Right lobe of liver (tissue), 4 donors: ENCODE data around the gene SNX10.

Source experiments
- CTCF ChIP-seq, 4 donors: fragments of 200-600 bp in 3 of 4; fragments of 450-650 bp in 1 of 4; IDR thresholded peaks; one replicate each; pipeline versions ENCODE4 v1.5.1 to v1.8.0; 2016 to 2022; ENCODE audit warnings: antibody characterized with exemption in 4 of 4, mild to moderate bottlenecking in 2 of 4
- POLR2A ChIP-seq: fragments of 450-650 bp; IDR thresholded peaks from one replicate; pipeline ENCODE4 v1.6.1; 2017; ENCODE audit warnings: antibody characterized with exemption, mild to moderate bottlenecking
- donor health status: DM: no; HTN: no; CAD: no.
- donor health status: DM: no; HTN: no; CAD: no.
- donor health status: DM: no; HTN: yes; CAD: no.

GRCh38 chr7:26286157-26286556 is 5.5 kb upstream of the SNX10 start:
- TF ChIP-seq CTCF (IDR thresholded peaks at IDR 0.05): no peak
- TF ChIP-seq POLR2A: no peak
